22Rv1 (cell line): ENCODE data around the gene ERGIC1.

Experiments used
- H3K27ac ChIP-seq: fragments of 450-650 bp; 2 replicates; pipeline ENCODE4 v1.5.1; 2017
- CTCF ChIP-seq: fragments of 450-650 bp; IDR thresholded peaks from 2 replicates; pipeline ENCODE4 v1.5.1; 2017; ENCODE audit warnings: mild to moderate bottlenecking
- ZFX ChIP-seq: fragments of 450-650 bp; IDR thresholded peaks from 2 replicates; pipeline ENCODE4 v1.6.1; 2017; ENCODE audit warnings: antibody characterized with exemption, borderline replicate concordance

The ERGIC1 gene

GRCh38 chr5:172875505-172876279, 41.6 kb downstream of the ERGIC1 start:
- TF ChIP-seq ZFX (no peak), CTCF (no peak)
- H3K27ac ChIP-seq = no peak overlapping the region

GRCh38 chr5:172876578-172876977, 42.5 kb downstream of the ERGIC1 start:
- TF ChIP-seq CTCF (no peak), ZFX (no peak)
- no peak overlapping the region for H3K27ac ChIP-seq

GRCh38 chr5:172877466-172878260, 43.6 kb downstream of the ERGIC1 start:
- no peak for TF ChIP-seq CTCF
- no peak for TF ChIP-seq ZFX
- no peak overlapping the region for H3K27ac ChIP-seq

GRCh38 chr5:172878585-172878932, 44.5 kb downstream of the ERGIC1 start:
- H3K27ac ChIP-seq = no peak overlapping the region
- TF ChIP-seq ZFX (no peak), CTCF (no peak)

- no peak overlapping the region for H3K27ac ChIP-seq
- TF ChIP-seq CTCF (no peak), ZFX (no peak)
These were observed 45.1 kb downstream of the ERGIC1 start for GRCh38 chr5:172878933-172879752.

GRCh38 chr5:172881691-172882370, 47.8 kb downstream of the ERGIC1 start:
- no peak for TF ChIP-seq CTCF
- no peak for TF ChIP-seq ZFX
- H3K27ac ChIP-seq = no peak overlapping the region
